GM12878 (cell line): ENCODE data around the gene LRP1. TPM values are rescaled to one million over a fixed set of nuclear protein-coding genes. Genes with fewer than 3 reads are reported as not detected.
A peak's percentile ranks its signal among the peaks of the same experiment; 100 is the strongest.

Experiments
- ATAC-seq: fragments of 200-7000 bp; cut with Tn5 transposase; 3 replicates; pipeline ENCODE4 v1.9.1; 2020; ENCODE audit warnings: mild to moderate bottlenecking, moderate library complexity
- BruUV-seq: library from RNA; stranded (reverse); fragments of 400-500 nt; replicated peaks from 2 replicates; lab custom pipeline; 2021; lab: Mats Ljungman, UMichigan
- CTCF ChIA-PET: fragments of 300-600 bp; sonication (Branson Sonifier 250); formaldehyde crosslinking; extraction: SDS; loops from one replicate; lab custom pipeline; 2021; ENCODE audit warnings: inconsistent platforms; lab: Yijun Ruan, JAX
- POLR2A ChIA-PET: fragments of 350-600 bp; formaldehyde crosslinking; extraction: SDS; loops from one replicate; lab custom pipeline; 2021; ENCODE audit warnings: inconsistent platforms; lab: Charles Lee
- RAD21 ChIA-PET: fragments of 300-600 bp; sonication (Branson Sonifier 250); formaldehyde crosslinking; loops from one replicate; lab custom pipeline; 2023; ENCODE audit warnings: antibody characterized with exemption; ENCODE audit not compliant: unreplicated experiment; lab: Charles Lee
- SMC1A ChIA-PET: fragments of 300-600 bp; sonication (Branson Sonifier 250); formaldehyde crosslinking; loops from one replicate; lab custom pipeline; 2023; ENCODE audit not compliant: unreplicated experiment, uncharacterized antibody; lab: Charles Lee
- DNase-seq: peaks from one replicate; pipeline ENCODE4 v3.0.0-alpha.2; 2011; ENCODE audit warnings: low read depth, low spot score
- FAIRE-seq: peaks from 3 replicates; lab custom pipeline; 2011; peaks lifted over from hg19 to GRCh38; lab: Jason Lieb, UNC
- H2AFZ ChIP-seq: 2 replicates; pipeline ENCODE4 v1.6.0; 2011; ENCODE audit warnings: low read depth, low read length, control low read depth; ENCODE audit not compliant: control insufficient read depth
- H3K27ac ChIP-seq: 2 replicates; pipeline ENCODE4 v1.5.1; 2011; ENCODE audit warnings: control low read depth; ENCODE audit not compliant: control insufficient read depth, insufficient read depth
- H3K27me3 ChIP-seq, 2 experiments: replicated peaks in 1 of 2; 2 replicates each; pipeline versions ENCODE4 v1.6.0 to v1.6.1; 2011; ENCODE audit warnings: low read length in 1 of 2; ENCODE audit not compliant: control insufficient read depth in 2 of 2, insufficient read depth in 2 of 2
- H3K36me3 ChIP-seq, 2 experiments: 2 replicates each; pipeline ENCODE4 v1.5.1; 2011; ENCODE audit warnings: low read length in 1 of 2; ENCODE audit not compliant: control insufficient read depth in 2 of 2, insufficient read depth in 2 of 2
- H3K4me1 ChIP-seq: 2 replicates; pipeline ENCODE4 v1.6.1; 2011; ENCODE audit warnings: mild to moderate bottlenecking, low read length, moderate library complexity, mixed read lengths; ENCODE audit not compliant: control insufficient read depth, insufficient read depth
- H3K4me2 ChIP-seq: 2 replicates; pipeline ENCODE4 v1.6.0; 2011; ENCODE audit warnings: control low read depth; ENCODE audit not compliant: control insufficient read depth, insufficient read depth
- H3K4me3 ChIP-seq: fragments of 200-600 bp; sonication (generic); 2 replicates; pipeline ENCODE4 v1.5.1; 2016
- H3K79me2 ChIP-seq: 2 replicates; pipeline ENCODE4 v1.6.0; 2011; ENCODE audit warnings: low read length; ENCODE audit not compliant: control insufficient read depth, insufficient read depth
- H3K9ac ChIP-seq: 2 replicates; pipeline ENCODE4 v1.8.0; 2011; ENCODE audit warnings: low read length, control low read depth, mixed read lengths; ENCODE audit not compliant: control insufficient read depth, insufficient read depth
- H3K9me3 ChIP-seq: replicated peaks from 3 replicates; pipeline ENCODE4 v1.5.1; 2011; ENCODE audit warnings: mild to moderate bottlenecking, low read length; ENCODE audit not compliant: control insufficient read depth, insufficient read depth
- H4K20me1 ChIP-seq: 2 replicates; pipeline ENCODE4 v1.6.0; 2011; ENCODE audit not compliant: control insufficient read depth, insufficient read depth
- CEBPB ChIP-seq, 2 experiments: fragments of 150-350 bp in 1 of 2; IDR thresholded peaks; 2 replicates each; pipeline ENCODE4 v1.6.1; 2012 to 2014; ENCODE audit warnings: low read depth in 2 of 2, low read length in 2 of 2, borderline replicate concordance in 1 of 2, inconsistent platforms in 1 of 2
- EP300 ChIP-seq, 2 experiments: fragments of 150-350 bp in 1 of 2; IDR thresholded peaks; 2 replicates each; pipeline ENCODE4 v1.6.1; 2011 to 2012; ENCODE audit warnings: low read depth in 2 of 2, low read length in 2 of 2, borderline replicate concordance in 1 of 2, improper control_type of control experiment in 1 of 2, inconsistent platforms in 1 of 2; ENCODE audit not compliant: control insufficient read depth in 1 of 2
- GATAD2B ChIP-seq: fragments of 450-650 bp; conservative IDR thresholded peaks from 2 replicates; pipeline ENCODE4 v1.6.1; 2017; ENCODE audit warnings: low read depth, mild to moderate bottlenecking, moderate library complexity
- NR2F1 ChIP-seq: fragments of 450-650 bp; conservative IDR thresholded peaks from 2 replicates; pipeline ENCODE4 v1.6.1; 2017; ENCODE audit warnings: mild to moderate bottlenecking
- POU2F2 ChIP-seq: IDR thresholded peaks from 3 replicates; pipeline ENCODE4 v1.6.1; 2011; ENCODE audit warnings: low read depth, mild to moderate bottlenecking, low read length, borderline replicate concordance
- RBBP5 ChIP-seq: fragments of 200-600 bp; sonication (generic); conservative IDR thresholded peaks from 2 replicates; pipeline ENCODE4 v1.6.1; 2016
- RFX5 ChIP-seq: IDR thresholded peaks from 2 replicates; pipeline ENCODE4 v1.6.1; 2011; ENCODE audit warnings: low read depth, low read length, improper control_type of control experiment
- WGBS: methylation state at CpG from one replicate; pipeline ENCODE4 v1.1.6; 2016; ENCODE audit warnings: low lambda C conversion rate; ENCODE audit not compliant: insufficient replicate concordance, insufficient coverage; ENCODE audit errors: missing lambda C conversion rate; 5-methylcytosine and 5-hydroxymethylcytosine counted together
- in situ Hi-C: fragments of 300-500 bp; cut with MboI; formaldehyde crosslinking; loops from 9 replicates; pipeline ENCODE4 v1.14.3; 2018; ENCODE audit warnings: mixed read lengths
- intact Hi-C: fragments of 100-400 bp; cut with micrococcal nuclease; formaldehyde crosslinking; loops from one replicate; pipeline ENCODE4 v1.14.2; 2022; ENCODE audit not compliant: unreplicated experiment
- polyA plus RNA-seq, 11 experiments: library from polyadenylated mRNA; depleted of rRNA in 4 of 11; unstranded in 6 of 11; stranded (reverse) in 5 of 11; fragments of >200 nt; fragmentation: Nextera tagmentation in 4 of 11; fragmentation: Illumina TruSeq in 1 of 11; extraction: Ambion mirVana in 4 of 11; extraction: Trizol in 1 of 11; gene quantifications; 1 replicate in 1 of 11; 2 replicates in 10 of 11; pipeline versions ENCODE4 v1.2.1 to v1.2.3, GENCODE V29; 2011 to 2016; ENCODE audit warnings: inconsistent platforms in 2 of 11, missing spikeins in 2 of 11, low read depth in 1 of 11
- total RNA-seq, 4 experiments: library from RNA; depleted of rRNA in 3 of 4; stranded (reverse); fragments of >200 nt in 3 of 4; fragmentation: Illumina TruSeq in 1 of 4; extraction: Trizol in 1 of 4; gene quantifications; 2 replicates each; pipeline versions ENCODE4 v1.2.1 to v1.2.3, GENCODE V29; 2013 to 2021
- TF ChIP-seq, protein P1 (sequence below): IDR thresholded peaks from 2 replicates; pipeline ENCODE4 v1.6.1; 2012; ENCODE audit warnings: low read length, inconsistent platforms
- TF ChIP-seq, protein P2 (sequence below): fragments of 450-650 bp; IDR thresholded peaks from 2 replicates; pipeline ENCODE4 v1.6.1; 2017; ENCODE audit warnings: mild to moderate bottlenecking, moderate library complexity

The LRP1 gene
- total and polyA plus RNA-seq, 10 of the 15 experiments (the other 5 are each of a cell fraction or from before 2014, with no cell fraction given) = under 0.01 to 1.1 (median 0.20) TPM; not detected in 2

DNA sequence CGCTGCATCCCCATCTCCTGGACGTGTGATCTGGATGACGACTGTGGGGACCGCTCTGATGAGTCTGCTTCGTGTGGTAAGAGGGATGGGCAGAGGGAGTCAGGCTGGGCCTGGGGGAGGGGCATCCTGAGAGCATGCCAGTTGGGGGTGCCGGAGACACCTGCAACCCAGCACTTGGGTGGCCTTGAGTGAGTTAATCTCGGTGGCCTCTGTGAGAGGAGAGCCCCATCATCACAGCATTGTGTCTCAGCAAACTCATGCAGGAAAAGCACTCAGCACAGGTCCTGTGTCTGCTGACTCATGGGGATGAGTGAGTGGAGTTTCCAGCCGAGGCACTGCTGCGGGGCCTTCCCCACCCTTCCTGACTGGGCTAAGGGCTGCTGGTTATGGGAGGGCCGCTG, 38.7 kb downstream of the LRP1 start:
- BruUV-seq = no TSS peak
- Histone ChIP-seq H3K9ac (no peak overlapping the region), H3K79me2 (no peaks in the 10 kb centered on the region), H4K20me1 (peaks cover 3% of the 10 kb centered on the region; the same call in 1 of the 2 replicates), H2AFZ (no peak overlapping the region), H3K4me1 (no peaks in the 10 kb centered on the region; the same call in 1 of the 2 replicates), H3K36me3 (no peaks in the 10 kb centered on the region), H3K4me3 (no peak overlapping the region), H3K27me3 (no peaks in the 10 kb centered on the region), H3K27ac (no peak overlapping the region), H3K9me3 (no peaks in the 10 kb centered on the region), H3K4me2 (no peak overlapping the region)
- TF ChIP-seq GATAD2B (no peak), POU2F2 (no peak), EP300 (IDR thresholded peaks at IDR 0.05; ENCODE audit: borderline replicate concordance in 1 of 2, control insufficient read depth in 1 of 2, low read depth in 2 of 2, low read length in 2 of 2) (no peak), RBBP5 (no peak), NR2F1 (no peak), RFX5 (no peak), CEBPB (IDR thresholded peaks at IDR 0.05; ENCODE audit: borderline replicate concordance in 1 of 2, low read depth in 2 of 2, low read length in 2 of 2) (no peak)
- TF ChIP-seq, protein P1, sequence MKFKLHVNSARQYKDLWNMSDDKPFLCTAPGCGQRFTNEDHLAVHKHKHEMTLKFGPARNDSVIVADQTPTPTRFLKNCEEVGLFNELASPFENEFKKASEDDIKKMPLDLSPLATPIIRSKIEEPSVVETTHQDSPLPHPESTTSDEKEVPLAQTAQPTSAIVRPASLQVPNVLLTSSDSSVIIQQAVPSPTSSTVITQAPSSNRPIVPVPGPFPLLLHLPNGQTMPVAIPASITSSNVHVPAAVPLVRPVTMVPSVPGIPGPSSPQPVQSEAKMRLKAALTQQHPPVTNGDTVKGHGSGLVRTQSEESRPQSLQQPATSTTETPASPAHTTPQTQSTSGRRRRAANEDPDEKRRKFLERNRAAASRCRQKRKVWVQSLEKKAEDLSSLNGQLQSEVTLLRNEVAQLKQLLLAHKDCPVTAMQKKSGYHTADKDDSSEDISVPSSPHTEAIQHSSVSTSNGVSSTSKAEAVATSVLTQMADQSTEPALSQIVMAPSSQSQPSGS = no peak
- TF ChIP-seq, protein P2, sequence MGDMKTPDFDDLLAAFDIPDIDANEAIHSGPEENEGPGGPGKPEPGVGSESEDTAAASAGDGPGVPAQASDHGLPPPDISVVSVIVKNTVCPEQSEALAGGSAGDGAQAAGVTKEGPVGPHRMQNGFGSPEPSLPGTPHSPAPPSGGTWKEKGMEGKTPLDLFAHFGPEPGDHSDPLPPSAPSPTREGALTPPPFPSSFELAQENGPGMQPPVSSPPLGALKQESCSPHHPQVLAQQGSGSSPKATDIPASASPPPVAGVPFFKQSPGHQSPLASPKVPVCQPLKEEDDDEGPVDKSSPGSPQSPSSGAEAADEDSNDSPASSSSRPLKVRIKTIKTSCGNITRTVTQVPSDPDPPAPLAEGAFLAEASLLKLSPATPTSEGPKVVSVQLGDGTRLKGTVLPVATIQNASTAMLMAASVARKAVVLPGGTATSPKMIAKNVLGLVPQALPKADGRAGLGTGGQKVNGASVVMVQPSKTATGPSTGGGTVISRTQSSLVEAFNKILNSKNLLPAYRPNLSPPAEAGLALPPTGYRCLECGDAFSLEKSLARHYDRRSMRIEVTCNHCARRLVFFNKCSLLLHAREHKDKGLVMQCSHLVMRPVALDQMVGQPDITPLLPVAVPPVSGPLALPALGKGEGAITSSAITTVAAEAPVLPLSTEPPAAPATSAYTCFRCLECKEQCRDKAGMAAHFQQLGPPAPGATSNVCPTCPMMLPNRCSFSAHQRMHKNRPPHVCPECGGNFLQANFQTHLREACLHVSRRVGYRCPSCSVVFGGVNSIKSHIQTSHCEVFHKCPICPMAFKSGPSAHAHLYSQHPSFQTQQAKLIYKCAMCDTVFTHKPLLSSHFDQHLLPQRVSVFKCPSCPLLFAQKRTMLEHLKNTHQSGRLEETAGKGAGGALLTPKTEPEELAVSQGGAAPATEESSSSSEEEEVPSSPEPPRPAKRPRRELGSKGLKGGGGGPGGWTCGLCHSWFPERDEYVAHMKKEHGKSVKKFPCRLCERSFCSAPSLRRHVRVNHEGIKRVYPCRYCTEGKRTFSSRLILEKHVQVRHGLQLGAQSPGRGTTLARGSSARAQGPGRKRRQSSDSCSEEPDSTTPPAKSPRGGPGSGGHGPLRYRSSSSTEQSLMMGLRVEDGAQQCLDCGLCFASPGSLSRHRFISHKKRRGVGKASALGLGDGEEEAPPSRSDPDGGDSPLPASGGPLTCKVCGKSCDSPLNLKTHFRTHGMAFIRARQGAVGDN = no peak
- CTCF ChIA-PET = no interaction called here
- DNase-seq (no peak), FAIRE-seq (no peak), ATAC-seq (peak; percentile 63)
- POLR2A ChIA-PET = no interaction called here
- WGBS = 34% methylated on average over 10 of the region's 10 CpGs
- intact Hi-C loops = no loop called here
- in situ Hi-C loops = no loop called here
- SMC1A ChIA-PET = no interaction called here
- RAD21 ChIA-PET = interaction anchor here (1.1 kb wide), 1 partner anchor 93 kb away, joined by 3 read pairs; no protein-coding TSS in a partner anchor
